Measurements from ENCODE around the gene MDC1.

DNA sequence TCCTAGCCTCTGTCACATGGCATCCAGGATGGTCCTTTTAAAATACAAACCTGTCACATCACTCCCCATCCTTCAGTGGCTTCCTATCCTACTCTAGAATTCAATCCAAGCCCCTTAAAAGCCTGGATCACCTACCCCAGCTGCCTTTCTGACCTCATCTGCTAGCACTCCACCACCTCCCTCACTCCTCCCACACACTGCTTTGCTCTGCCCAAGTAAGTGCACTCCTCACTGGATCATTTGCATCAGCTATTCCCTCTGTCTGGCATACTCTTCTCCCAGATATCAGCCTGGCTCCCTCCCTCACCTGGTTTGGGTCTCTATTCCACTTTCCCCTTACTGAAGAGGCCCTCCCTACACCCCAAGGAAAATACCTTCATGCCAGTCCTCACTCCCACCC lies 59.6 kb downstream of the MDC1 start:
- TF ChIP-seq GATA3 (IDR thresholded peaks at IDR 0.05; ENCODE audit: low read depth, low read length) (no peak), GATA2 (IDR thresholded peaks at IDR 0.05; ENCODE audit: low read depth, low read length) (no peak)

Measured in SH-SY5Y (cell line).